GM23248 (cell line): ENCODE measurements around the gene RAB6D.
"Not testable (repeated sequence)": the region's sequence is repeated elsewhere in the genome, so short reads cannot be mapped to it uniquely, and the experiment has no call there.

ENCODE experiments used
- EZH2 ChIP-seq: fragments of 200-600 bp; sonication (generic); IDR thresholded peaks from 2 replicates; pipeline ENCODE4 v1.6.1; 2018; ENCODE audit warnings: antibody characterized with exemption, mild to moderate bottlenecking; ENCODE audit not compliant: insufficient read depth, poor library complexity, severe bottlenecking
- EZH2phosphoT487 ChIP-seq: fragments of 200-600 bp; sonication (generic); IDR thresholded peaks from 2 replicates; pipeline ENCODE4 v1.6.1; 2018; ENCODE audit warnings: antibody characterized with exemption, moderate library complexity, mild to moderate bottlenecking, low read depth; ENCODE audit not compliant: insufficient read depth

GRCh38 chr2:131391471-131391870, 27.5 kb upstream of the RAB6D start:
- not testable (repeated sequence) for TF ChIP-seq EZH2, EZH2phosphoT487
